Natural killer cell (primary cell): ENCODE data around the gene ADA. TPM values are rescaled to one million over a fixed set of nuclear protein-coding genes. Genes with fewer than 3 reads are reported as not detected.

Experiments
- ATAC-seq, 3 donors: fragments of 150-1000 bp in 2 of 3; fragments of 200-7000 bp in 1 of 3; cut with Tn5 transposase; 1 replicate in 1 of 3; 2 replicates in 2 of 3; pipeline ENCODE4 v1.10.0; 2021; ENCODE audit warnings: mild to moderate bottlenecking in 2 of 3, moderate library complexity in 2 of 3
- DNase-seq, 2 donors: peaks; one replicate each; pipeline versions ENCODE4 v3.0.0 to v3.0.0-alpha.2; 2013 to 2021; ENCODE audit warnings: mixed read lengths in 1 of 2
- H3K27ac ChIP-seq: one replicate; pipeline ENCODE4 v1.5.1; 2013; ENCODE audit warnings: mild to moderate bottlenecking, low read length
- H3K27me3 ChIP-seq: one replicate; pipeline ENCODE4 v1.6.1; 2013; ENCODE audit warnings: low read length; ENCODE audit not compliant: control insufficient read depth, insufficient read depth
- H3K36me3 ChIP-seq: one replicate; pipeline ENCODE4 v1.6.1; 2013; ENCODE audit warnings: low read length; ENCODE audit not compliant: control insufficient read depth, insufficient read depth
- H3K4me1 ChIP-seq: one replicate; pipeline ENCODE4 v1.6.1; 2013; ENCODE audit warnings: low read length; ENCODE audit not compliant: control insufficient read depth, insufficient read depth
- H3K4me3 ChIP-seq: one replicate; pipeline ENCODE4 v1.5.1; 2013; ENCODE audit warnings: low read length
- H3K9me3 ChIP-seq: one replicate; pipeline ENCODE4 v1.6.1; 2013; ENCODE audit warnings: low read length; ENCODE audit not compliant: control insufficient read depth, insufficient read depth
- H3K27ac Mint-ChIP-seq, 2 donors: one replicate each; pipeline ENCODE4 v1.8.0; 2022; ENCODE audit warnings: mild to moderate bottlenecking in 2 of 2, mixed read lengths in 2 of 2, moderate library complexity in 1 of 2
- H3K27me3 Mint-ChIP-seq, 2 donors: one replicate each; pipeline ENCODE4 v1.8.0; 2022; ENCODE audit warnings: low read depth in 2 of 2, mixed read lengths in 2 of 2
- H3K36me3 Mint-ChIP-seq: one replicate; pipeline ENCODE4 v1.8.0; 2022; ENCODE audit warnings: mixed read lengths
- H3K4me1 Mint-ChIP-seq, 2 donors: one replicate each; pipeline ENCODE4 v1.8.0; 2022; ENCODE audit warnings: mixed read lengths in 2 of 2
- H3K4me3 Mint-ChIP-seq: one replicate; pipeline ENCODE4 v1.8.0; 2022; ENCODE audit warnings: mild to moderate bottlenecking, moderate library complexity, mixed read lengths
- H3K9me3 Mint-ChIP-seq, 2 donors: one replicate each; pipeline ENCODE4 v1.8.0; 2022; ENCODE audit warnings: mixed read lengths in 2 of 2
- WGBS: methylation state at CpG from one replicate; pipeline ENCODE4 v1.1.7; 2013; ENCODE audit warnings: missing lambda C conversion rate; ENCODE audit not compliant: insufficient coverage; 5-methylcytosine and 5-hydroxymethylcytosine counted together
- intact Hi-C: fragments of 100-400 bp; cut with micrococcal nuclease; formaldehyde crosslinking; loops from one replicate; pipeline ENCODE4 v1.14.2; 2022
- total RNA-seq, 4 donors: library from RNA; stranded (reverse); fragments of 120-200 nt in 1 of 4; gene quantifications; one replicate each; pipeline versions ENCODE4 v1.2.3 to v1.2.4, GENCODE V29; 2013 to 2022
- TF ChIP-seq, protein P1 (sequence below): fragments of 200-600 bp; IDR thresholded peaks from one replicate; pipeline ENCODE4 v1.8.0; 2022; ENCODE audit warnings: antibody characterized with exemption

Gene ADA
- total RNA-seq, 3 donors from 2014 or later (not counting 1 experiment from before 2014, with no cell fraction given) = 71.7 to 94.2 (median 73.9) TPM

- no peaks in the 10 kb centered on the region for H3K9me3 ChIP-seq
- H3K4me1 ChIP-seq = peaks cover 36% of the 10 kb centered on the region
- peak; percentile 24 to 56 (median 50) for ATAC-seq
- Mint-ChIP-seq H3K27ac (peak overlapping the region; percentile 79 to 86), H3K9me3 (no peaks in the 10 kb centered on the region), H3K27me3 (no peaks in the 10 kb centered on the region), H3K36me3 (no peaks in the 10 kb centered on the region), H3K4me1 (peaks cover 41 to 47% of the 10 kb centered on the region in 2 donors), H3K4me3 (peak overlapping the region; percentile 70)
- intact Hi-C loops = loop anchor here (1.0 to 5.0 kb wide), 2 partner anchors 34 to 54 kb away; partner anchors contain the start of gene SERINC3
- TF ChIP-seq, protein P1, sequence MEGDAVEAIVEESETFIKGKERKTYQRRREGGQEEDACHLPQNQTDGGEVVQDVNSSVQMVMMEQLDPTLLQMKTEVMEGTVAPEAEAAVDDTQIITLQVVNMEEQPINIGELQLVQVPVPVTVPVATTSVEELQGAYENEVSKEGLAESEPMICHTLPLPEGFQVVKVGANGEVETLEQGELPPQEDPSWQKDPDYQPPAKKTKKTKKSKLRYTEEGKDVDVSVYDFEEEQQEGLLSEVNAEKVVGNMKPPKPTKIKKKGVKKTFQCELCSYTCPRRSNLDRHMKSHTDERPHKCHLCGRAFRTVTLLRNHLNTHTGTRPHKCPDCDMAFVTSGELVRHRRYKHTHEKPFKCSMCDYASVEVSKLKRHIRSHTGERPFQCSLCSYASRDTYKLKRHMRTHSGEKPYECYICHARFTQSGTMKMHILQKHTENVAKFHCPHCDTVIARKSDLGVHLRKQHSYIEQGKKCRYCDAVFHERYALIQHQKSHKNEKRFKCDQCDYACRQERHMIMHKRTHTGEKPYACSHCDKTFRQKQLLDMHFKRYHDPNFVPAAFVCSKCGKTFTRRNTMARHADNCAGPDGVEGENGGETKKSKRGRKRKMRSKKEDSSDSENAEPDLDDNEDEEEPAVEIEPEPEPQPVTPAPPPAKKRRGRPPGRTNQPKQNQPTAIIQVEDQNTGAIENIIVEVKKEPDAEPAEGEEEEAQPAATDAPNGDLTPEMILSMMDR = peak; percentile 13
- no peaks in the 10 kb centered on the region for H3K27me3 ChIP-seq
- WGBS = 28% methylated on average over 3 of the region's 3 CpGs
- DNase-seq = peak in 1 of 2 donors; percentile 38
- H3K27ac ChIP-seq = peak overlapping the region; percentile 31
- H3K4me3 ChIP-seq = no peak overlapping the region
- H3K36me3 ChIP-seq = no peaks in the 10 kb centered on the region
Measured at GRCh38 chr20:44576297-44576696, 75.2 kb downstream of the ADA start.

DNA sequence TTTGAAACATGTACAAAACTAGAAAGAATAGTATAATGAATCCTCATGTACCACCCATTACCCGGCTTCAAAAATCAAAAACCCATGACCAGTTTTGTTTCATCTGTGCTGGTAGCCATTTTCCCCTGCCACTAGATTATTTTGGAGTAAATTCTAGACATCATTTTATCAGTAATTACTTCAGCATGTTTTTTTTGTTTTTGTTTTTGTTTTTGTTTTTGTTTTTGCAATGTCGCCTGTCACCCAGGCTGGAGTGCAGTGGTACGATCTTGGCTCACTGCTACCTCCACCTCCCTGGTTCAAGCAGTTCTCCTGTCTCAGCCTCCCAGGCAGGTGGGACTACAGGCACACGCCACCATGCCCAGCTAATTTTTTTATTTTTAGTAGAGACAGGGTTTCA lies 77.1 kb downstream of the ADA start:
- Histone ChIP-seq H3K9me3 (no peaks in the 10 kb centered on the region), H3K36me3 (no peaks in the 10 kb centered on the region), H3K4me1 (peaks cover 20% of the 10 kb centered on the region), H3K27ac (no peak overlapping the region), H3K4me3 (no peak overlapping the region), H3K27me3 (no peaks in the 10 kb centered on the region)
- TF ChIP-seq, protein P1 = no peak
- intact Hi-C loops = no loop called here
- WGBS = 97% methylated on average over 4 of the region's 4 CpGs
- ATAC-seq (no peak), DNase-seq (no peak)
- Mint-ChIP-seq H3K36me3 (no peaks in the 10 kb centered on the region), H3K4me1 (peaks cover 22 to 30% of the 10 kb centered on the region in 2 donors), H3K27me3 (no peaks in the 10 kb centered on the region), H3K9me3 (no peaks in the 10 kb centered on the region), H3K27ac (no peak overlapping the region), H3K4me3 (no peak overlapping the region)

GRCh38 chr20:44573501-44573869 lies 78.0 kb downstream of the ADA start:
- Mint-ChIP-seq H3K4me1 (peaks cover 18 to 24% of the 10 kb centered on the region in 2 donors), H3K27ac (no peak overlapping the region), H3K4me3 (no peak overlapping the region), H3K27me3 (no peaks in the 10 kb centered on the region), H3K9me3 (no peaks in the 10 kb centered on the region), H3K36me3 (no peaks in the 10 kb centered on the region)
- ATAC-seq (no peak), DNase-seq (no peak)
- Histone ChIP-seq H3K4me1 (peaks cover 18% of the 10 kb centered on the region), H3K9me3 (no peaks in the 10 kb centered on the region), H3K27me3 (no peaks in the 10 kb centered on the region), H3K4me3 (no peak overlapping the region), H3K27ac (no peak overlapping the region), H3K36me3 (no peaks in the 10 kb centered on the region)
- TF ChIP-seq, protein P1 = no peak
- intact Hi-C loops = no loop called here
- WGBS = 79% methylated on average over 2 of the region's 2 CpGs
